ENCODE results near the gene TGM3.

DNA sequence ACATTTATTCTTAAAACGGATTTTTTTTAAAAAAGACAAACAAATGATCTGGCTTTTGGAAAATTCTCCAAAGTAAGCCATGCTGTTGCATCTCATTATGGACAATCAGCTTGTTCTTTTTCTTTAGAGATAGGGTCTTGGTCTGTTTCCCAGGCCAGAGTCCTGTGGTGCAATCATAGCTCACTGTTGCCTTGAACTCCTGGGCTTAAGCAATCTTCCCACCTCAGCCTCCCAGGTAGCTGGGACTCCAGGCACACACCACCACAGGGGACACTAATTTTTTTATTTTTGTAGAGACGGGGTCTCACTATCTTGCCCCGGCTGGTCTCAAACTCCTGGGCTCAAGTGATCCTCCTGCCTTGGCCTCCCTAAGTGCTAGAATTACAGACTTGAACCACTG lies 45.9 kb upstream of the TGM3 start:
- TF ChIP-seq TAF1 (IDR thresholded peaks at IDR 0.05; ENCODE audit: borderline replicate concordance, insufficient read depth, low read length) (no peak), REST (IDR thresholded peaks at IDR 0.05; ENCODE audit: insufficient read depth in 1 of 2, low read depth in 2 of 2, low read length in 2 of 2) (no peak), SIN3A (IDR thresholded peaks at IDR 0.05; ENCODE audit: borderline replicate concordance, insufficient read depth, low read length) (no peak)
